Epithelial cell of proximal tubule (primary cell): ENCODE results near the gene PLLP. TPM values are rescaled to one million over a fixed set of nuclear protein-coding genes. Genes with fewer than 3 reads are reported as not detected.

Experiments used
- DNase-seq: peaks from one replicate; pipeline ENCODE4 v3.0.0-alpha.2; 2011; ENCODE audit warnings: low read depth
- H3K4me3 ChIP-seq: 2 replicates; pipeline ENCODE4 v1.5.1; 2011; ENCODE audit warnings: low read depth, mild to moderate bottlenecking, low read length
- total RNA-seq: library from RNA; depleted of rRNA; stranded (reverse); fragments of >200 nt; gene quantifications from 2 replicates; pipeline ENCODE4 v1.2.3, GENCODE V29; 2015
- TF ChIP-seq, protein P1 (sequence below): conservative IDR thresholded peaks from 2 replicates; pipeline ENCODE4 v1.5.1; 2012; ENCODE audit warnings: low read depth, mild to moderate bottlenecking, low read length

PLLP gene
- total RNA-seq, result 2.5 and 6.1 TPM in 2 replicates

DNA sequence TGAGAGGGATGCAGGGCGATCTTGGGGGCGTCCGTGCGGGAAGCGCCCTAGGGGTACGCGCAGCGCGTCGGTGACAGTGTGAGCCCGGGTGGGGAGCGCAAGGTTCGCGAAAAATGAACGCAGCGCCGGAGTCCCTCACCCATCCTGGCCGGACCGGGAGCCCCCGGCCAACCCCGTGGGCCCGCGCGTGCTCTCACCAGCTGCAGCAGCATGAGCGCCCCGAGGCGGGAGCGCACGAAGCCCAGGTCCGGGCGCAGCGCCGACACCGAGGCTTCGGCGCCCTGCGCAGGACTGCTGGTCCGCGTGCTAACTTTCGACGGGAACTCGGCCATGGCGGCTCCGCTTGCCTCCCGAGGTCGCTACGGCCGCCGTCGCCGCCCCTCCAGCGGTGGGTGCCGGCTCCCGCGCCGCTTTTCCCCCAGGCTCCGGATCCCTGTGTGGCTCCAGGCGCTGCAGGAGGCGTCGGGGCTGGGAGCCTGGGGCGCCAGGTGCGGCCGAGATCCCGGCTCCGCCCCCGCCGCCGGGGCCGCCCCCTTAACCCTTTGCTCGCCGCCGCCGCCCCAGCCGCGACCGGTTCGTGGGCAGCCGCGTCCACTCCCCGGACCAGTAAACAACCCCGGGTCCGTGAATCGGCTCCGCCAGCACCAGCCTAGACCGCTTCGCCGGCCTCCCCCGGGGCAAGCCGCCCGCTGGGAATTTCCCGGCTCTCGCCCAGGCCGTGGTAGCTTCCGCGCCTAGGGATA is at the start of gene PLLP:
PLLP (minus strand) TSS at position 464 of the 743 bp plus-strand sequence; CDS start at position 332, 132 bp downstream.
- DNase-seq, result no peak
- TF ChIP-seq, protein P1, sequence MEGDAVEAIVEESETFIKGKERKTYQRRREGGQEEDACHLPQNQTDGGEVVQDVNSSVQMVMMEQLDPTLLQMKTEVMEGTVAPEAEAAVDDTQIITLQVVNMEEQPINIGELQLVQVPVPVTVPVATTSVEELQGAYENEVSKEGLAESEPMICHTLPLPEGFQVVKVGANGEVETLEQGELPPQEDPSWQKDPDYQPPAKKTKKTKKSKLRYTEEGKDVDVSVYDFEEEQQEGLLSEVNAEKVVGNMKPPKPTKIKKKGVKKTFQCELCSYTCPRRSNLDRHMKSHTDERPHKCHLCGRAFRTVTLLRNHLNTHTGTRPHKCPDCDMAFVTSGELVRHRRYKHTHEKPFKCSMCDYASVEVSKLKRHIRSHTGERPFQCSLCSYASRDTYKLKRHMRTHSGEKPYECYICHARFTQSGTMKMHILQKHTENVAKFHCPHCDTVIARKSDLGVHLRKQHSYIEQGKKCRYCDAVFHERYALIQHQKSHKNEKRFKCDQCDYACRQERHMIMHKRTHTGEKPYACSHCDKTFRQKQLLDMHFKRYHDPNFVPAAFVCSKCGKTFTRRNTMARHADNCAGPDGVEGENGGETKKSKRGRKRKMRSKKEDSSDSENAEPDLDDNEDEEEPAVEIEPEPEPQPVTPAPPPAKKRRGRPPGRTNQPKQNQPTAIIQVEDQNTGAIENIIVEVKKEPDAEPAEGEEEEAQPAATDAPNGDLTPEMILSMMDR, result no peak
- peak within 1 kb of the TSS; percentile 62 for H3K4me3 ChIP-seq

DNA sequence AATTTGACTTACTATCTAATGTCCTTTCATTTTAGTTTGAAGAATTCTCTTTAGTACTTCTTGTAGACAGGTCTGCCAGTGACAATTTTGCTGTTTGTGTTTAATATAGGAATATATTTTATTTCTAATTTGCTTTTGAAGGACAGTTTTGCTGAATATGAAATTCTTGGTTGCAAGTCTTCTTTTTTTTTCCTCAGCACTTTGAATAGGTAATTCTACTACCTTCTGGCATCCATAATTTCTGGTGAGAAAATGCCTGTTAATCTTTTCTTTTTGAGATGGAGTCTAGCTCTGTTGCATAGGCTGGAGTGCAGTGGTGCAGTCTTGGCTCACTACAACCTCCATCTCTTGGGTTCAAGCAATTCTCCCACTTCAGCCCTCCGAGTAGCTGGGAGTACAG is 48.9 kb upstream of the PLLP start:
- no peak overlapping the region for H3K4me3 ChIP-seq
- no peak for DNase-seq
- TF ChIP-seq, protein P1, result no peak

DNA sequence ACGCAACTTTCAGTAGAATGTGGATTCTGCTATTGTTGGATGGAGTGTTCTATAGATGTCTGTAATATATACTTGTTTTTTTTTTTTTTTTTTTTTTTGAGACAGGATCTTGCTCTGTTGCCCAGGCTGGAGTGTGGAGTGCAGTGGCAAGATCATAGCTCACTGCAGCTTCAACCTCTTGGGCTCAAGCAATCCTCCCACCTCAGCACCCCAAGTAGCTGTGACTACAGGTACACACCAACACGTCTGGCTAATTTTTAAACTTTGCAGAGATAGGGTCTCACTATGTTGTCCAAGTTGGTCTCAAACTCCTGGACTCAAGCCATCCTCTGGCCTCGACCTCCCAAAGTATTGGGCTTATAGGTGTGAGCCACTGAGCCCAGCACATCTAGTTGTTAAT is 46.9 kb upstream of the PLLP start:
- DNase-seq, result no peak
- H3K4me3 ChIP-seq, result no peak overlapping the region
- TF ChIP-seq, protein P1, result no peak

GRCh38 chr16:57329718-57330327 is 45.4 kb upstream of the PLLP start:
- TF ChIP-seq, protein P1, result no peak
- H3K4me3 ChIP-seq, result no peak overlapping the region
- DNase-seq, result no peak

GRCh38 chr16:57325458-57325857 is 41.0 kb upstream of the PLLP start:
- DNase-seq, result no peak
- no peak overlapping the region for H3K4me3 ChIP-seq
- TF ChIP-seq, protein P1, result no peak

GRCh38 chr16:57324749-57325148 is 40.3 kb upstream of the PLLP start:
- no peak overlapping the region for H3K4me3 ChIP-seq
- TF ChIP-seq, protein P1, result no peak
- DNase-seq, result no peak
